Neural crest cell (in vitro differentiated cells): ENCODE results near the gene C14orf180. TPM values are rescaled to one million over a fixed set of nuclear protein-coding genes. Genes with fewer than 3 reads are reported as not detected.

Experiments
- DNase-seq: peaks from one replicate; pipeline ENCODE4 v3.0.0; 2021; ENCODE audit warnings: low read depth, mixed read lengths, low spot score
- H3K27ac Mint-ChIP-seq: one replicate; pipeline ENCODE4 v1.8.0; 2021; ENCODE audit warnings: mild to moderate bottlenecking, mixed read lengths; ENCODE audit not compliant: unreplicated experiment
- H3K27me3 Mint-ChIP-seq: 2 replicates; pipeline ENCODE4 v1.8.0; 2021; ENCODE audit warnings: low read depth, mild to moderate bottlenecking, mixed read lengths
- H3K36me3 Mint-ChIP-seq: 2 replicates; pipeline ENCODE4 v1.8.0; 2021; ENCODE audit warnings: low read depth, mild to moderate bottlenecking, mixed read lengths
- H3K4me1 Mint-ChIP-seq: 2 replicates; pipeline ENCODE4 v1.8.0; 2021; ENCODE audit warnings: mixed read lengths
- H3K4me3 Mint-ChIP-seq: one replicate; pipeline ENCODE4 v1.8.0; 2021; ENCODE audit warnings: mild to moderate bottlenecking, mixed read lengths
- H3K9me3 Mint-ChIP-seq: 2 replicates; pipeline ENCODE4 v1.8.0; 2021; ENCODE audit warnings: mixed read lengths
- total RNA-seq: library from RNA; stranded (reverse); gene quantifications from 2 replicates; pipeline ENCODE4 v1.2.1, GENCODE V29; 2021
- TF ChIP-seq, protein P1 (sequence below): fragments of 200-600 bp; sonication (generic); conservative IDR thresholded peaks from 2 replicates; pipeline ENCODE4 v1.5.0; 2021; ENCODE audit warnings: antibody characterized with exemption, mild to moderate bottlenecking

The C14orf180 gene
- total RNA-seq, 1 donor from 2014 or later, result not detected

GRCh38 chr14:104632781-104633180, 53.2 kb downstream of the C14orf180 start:
- TF ChIP-seq, protein P1, sequence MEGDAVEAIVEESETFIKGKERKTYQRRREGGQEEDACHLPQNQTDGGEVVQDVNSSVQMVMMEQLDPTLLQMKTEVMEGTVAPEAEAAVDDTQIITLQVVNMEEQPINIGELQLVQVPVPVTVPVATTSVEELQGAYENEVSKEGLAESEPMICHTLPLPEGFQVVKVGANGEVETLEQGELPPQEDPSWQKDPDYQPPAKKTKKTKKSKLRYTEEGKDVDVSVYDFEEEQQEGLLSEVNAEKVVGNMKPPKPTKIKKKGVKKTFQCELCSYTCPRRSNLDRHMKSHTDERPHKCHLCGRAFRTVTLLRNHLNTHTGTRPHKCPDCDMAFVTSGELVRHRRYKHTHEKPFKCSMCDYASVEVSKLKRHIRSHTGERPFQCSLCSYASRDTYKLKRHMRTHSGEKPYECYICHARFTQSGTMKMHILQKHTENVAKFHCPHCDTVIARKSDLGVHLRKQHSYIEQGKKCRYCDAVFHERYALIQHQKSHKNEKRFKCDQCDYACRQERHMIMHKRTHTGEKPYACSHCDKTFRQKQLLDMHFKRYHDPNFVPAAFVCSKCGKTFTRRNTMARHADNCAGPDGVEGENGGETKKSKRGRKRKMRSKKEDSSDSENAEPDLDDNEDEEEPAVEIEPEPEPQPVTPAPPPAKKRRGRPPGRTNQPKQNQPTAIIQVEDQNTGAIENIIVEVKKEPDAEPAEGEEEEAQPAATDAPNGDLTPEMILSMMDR, result no peak
- no peak overlapping the region for H3K4me3 Mint-ChIP-seq
- H3K4me1 Mint-ChIP-seq, result no peaks in the 10 kb centered on the region

DNA sequence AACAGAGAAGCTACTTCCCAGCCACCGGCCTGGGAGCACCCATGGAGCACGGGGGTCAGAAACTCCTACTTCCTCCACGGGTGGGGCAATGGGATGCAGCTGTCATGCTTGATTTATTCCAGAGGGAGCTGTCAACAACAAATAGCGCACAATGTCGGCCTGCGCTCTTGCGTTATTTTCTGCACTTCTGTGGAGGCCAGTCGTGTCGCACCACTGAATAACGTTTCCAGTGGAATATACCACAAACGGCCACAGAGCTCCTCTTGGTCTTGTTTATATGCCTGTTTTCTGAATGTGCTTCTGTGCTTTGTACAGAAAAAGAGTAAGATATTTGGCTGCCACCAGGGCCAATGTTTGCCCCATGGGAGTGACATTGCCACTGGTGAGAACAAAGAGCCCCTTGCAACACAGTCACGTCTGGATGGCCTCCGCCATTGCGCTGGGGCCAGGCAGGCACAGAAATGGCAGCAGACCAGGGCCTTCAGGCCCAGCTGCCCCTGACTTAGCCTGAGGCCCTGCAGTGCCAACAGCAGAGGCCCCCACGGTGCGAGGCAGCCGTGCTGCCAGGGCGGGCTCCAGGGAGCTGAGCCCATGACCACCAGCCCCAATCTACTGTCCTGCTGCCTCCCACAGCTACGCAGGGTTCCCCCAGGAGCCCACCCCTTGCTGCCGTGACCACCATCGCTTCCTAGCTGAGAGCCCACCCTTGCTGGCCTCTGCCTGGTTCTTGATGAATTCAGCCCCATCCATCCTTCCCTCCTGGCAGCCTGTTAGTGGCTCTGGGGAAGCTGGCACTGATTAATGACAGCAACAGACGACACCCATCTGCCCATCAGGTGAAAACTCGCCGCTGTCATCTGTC, 53.9 kb downstream of the C14orf180 start:
- H3K4me1 Mint-ChIP-seq, result peaks cover 5% of the 10 kb centered on the region
- TF ChIP-seq, protein P1, result no peak
- no peak for DNase-seq

More at GRCh38 chr14:104632781-104633180, 53.2 kb downstream of the C14orf180 start:
- peaks cover 13% of the 10 kb centered on the region for H3K27me3 Mint-ChIP-seq
- H3K36me3 Mint-ChIP-seq, result no peaks in the 10 kb centered on the region
- no peak overlapping the region for H3K27ac Mint-ChIP-seq
- H3K9me3 Mint-ChIP-seq, result peaks cover 9% of the 10 kb centered on the region
- no peak for DNase-seq

DNA sequence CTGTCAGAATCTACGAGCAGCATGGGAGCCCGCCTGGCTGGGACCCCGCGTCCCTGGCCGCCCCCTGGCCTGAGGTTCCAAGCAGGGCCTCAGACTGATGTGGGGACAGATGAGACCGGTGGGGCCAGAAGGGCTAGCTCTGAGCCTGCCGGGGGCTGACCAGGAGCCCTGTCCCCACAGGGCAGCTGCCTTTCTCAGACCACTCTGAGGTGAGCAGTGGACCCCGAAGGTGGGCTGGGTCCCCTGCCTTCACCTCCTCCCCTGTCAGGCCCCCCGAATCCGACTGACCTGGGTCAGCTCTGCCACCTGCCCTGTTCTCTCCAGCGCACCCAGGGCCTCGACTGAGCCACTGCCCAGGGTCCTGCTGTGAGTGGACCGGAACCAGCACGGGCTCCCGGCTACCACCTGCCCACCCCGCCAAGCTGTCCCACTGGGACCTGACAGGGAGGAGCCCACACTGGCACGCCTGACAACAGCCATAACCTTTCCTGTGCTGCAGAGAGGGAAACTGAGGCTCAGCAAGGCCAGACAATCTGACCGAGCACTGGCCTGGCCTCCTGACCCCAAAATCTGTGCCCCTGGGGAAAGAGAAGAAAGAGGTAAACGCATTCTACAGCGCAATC, 54.7 kb downstream of the C14orf180 start:
- no peaks in the 10 kb centered on the region for H3K36me3 Mint-ChIP-seq
- no peak overlapping the region for H3K27ac Mint-ChIP-seq
- H3K4me1 Mint-ChIP-seq, result peaks cover 8% of the 10 kb centered on the region
- H3K4me3 Mint-ChIP-seq, result no peak overlapping the region
- no peak for DNase-seq
- TF ChIP-seq, protein P1, result no peak
- H3K9me3 Mint-ChIP-seq, result no peaks in the 10 kb centered on the region
- peaks cover 18% of the 10 kb centered on the region for H3K27me3 Mint-ChIP-seq

More for the DNA sequence above, 53.9 kb downstream of the C14orf180 start:
- H3K36me3 Mint-ChIP-seq, result no peaks in the 10 kb centered on the region
- peaks cover 15% of the 10 kb centered on the region for H3K27me3 Mint-ChIP-seq
- no peak overlapping the region for H3K4me3 Mint-ChIP-seq
- no peak overlapping the region for H3K27ac Mint-ChIP-seq
- peaks cover 3% of the 10 kb centered on the region for H3K9me3 Mint-ChIP-seq

DNA sequence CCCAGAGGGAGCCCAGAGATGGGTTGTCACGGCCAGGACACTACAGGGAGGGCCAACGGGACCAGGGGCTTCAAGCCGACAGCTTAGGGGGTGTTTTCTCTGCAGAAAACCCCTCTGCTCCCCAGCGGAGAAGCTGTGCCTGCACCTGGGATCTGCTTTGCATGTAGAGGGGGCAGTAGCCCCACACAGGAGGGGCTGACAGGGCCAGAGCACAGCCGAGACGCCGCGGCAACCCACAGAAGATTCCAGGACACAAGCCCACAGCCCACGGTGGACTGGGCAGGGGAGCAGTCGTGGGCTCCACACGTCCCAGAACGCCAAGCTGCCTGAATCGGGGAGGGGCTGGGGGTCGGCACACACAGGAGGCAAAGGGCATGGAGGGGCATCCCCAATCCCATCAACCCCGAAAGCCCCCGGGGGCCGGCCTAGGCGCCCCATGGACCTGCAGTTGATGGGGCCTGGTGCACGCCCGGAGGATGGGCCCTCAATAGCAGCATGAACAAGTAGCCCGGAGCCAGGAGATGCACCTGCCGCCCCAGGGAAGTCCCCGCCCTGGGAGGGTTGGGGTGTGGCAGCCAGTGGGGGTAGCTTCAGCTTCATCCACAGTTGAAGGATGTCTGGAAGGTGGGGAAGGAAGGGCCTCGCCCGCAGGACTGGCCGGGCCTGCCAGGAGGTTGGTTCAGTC, 55.5 kb downstream of the C14orf180 start:
- no peak for DNase-seq
- no peaks in the 10 kb centered on the region for H3K36me3 Mint-ChIP-seq

GRCh38 chr14:104635717-104636116, 56.2 kb downstream of the C14orf180 start:
- Mint-ChIP-seq H3K36me3 (no peaks in the 10 kb centered on the region), H3K27ac (no peak overlapping the region), H3K4me1 (peaks cover 8% of the 10 kb centered on the region), H3K27me3 (peaks cover 15% of the 10 kb centered on the region), H3K9me3 (no peaks in the 10 kb centered on the region), H3K4me3 (no peak overlapping the region)
- no peak for DNase-seq
- TF ChIP-seq, protein P1, result no peak

More for the DNA sequence above, 55.5 kb downstream of the C14orf180 start:
- no peak overlapping the region for H3K4me3 Mint-ChIP-seq
- H3K27ac Mint-ChIP-seq, result no peak overlapping the region
- TF ChIP-seq, protein P1, result no peak
- H3K4me1 Mint-ChIP-seq, result peaks cover 8% of the 10 kb centered on the region
- H3K9me3 Mint-ChIP-seq, result no peaks in the 10 kb centered on the region
- H3K27me3 Mint-ChIP-seq, result peaks cover 18% of the 10 kb centered on the region
